GM12864 (cell line): ENCODE data around the gene CLMN.

Experiments
- DNase-seq: peaks from one replicate; pipeline ENCODE4 v3.0.0-alpha.2; 2011; ENCODE audit warnings: low read depth
- H3K4me3 ChIP-seq: 2 replicates; pipeline ENCODE4 v1.5.1; 2011; ENCODE audit warnings: mild to moderate bottlenecking, low read depth, low read length, control low read depth
- TF ChIP-seq, protein P1 (sequence below): IDR thresholded peaks from 2 replicates; pipeline ENCODE4 v1.5.1; 2011; ENCODE audit warnings: low read depth, mild to moderate bottlenecking, moderate library complexity, low read length, control low read depth, inconsistent platforms; ENCODE audit errors: missing control alignments

CLMN gene

DNA sequence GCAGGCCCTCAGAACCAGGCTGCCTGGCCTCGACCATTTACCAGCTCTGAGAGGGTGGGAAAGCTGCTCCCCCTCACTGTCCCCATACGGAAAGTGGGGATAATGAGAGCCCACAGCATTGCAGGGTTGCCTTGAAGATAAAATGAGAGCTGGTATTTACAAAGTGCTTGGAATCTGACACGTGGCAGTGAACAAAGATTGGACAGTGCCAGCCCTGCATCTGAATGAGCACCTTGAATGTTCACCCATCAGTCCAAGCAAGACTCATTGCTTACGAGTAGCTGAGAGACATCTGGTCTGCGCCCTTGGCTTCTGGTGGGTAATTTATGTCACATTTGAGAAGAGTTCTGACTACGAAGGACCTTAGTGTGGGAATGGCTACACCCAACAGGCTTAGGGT, 67.5 kb downstream of the CLMN start:
- TF ChIP-seq, protein P1, sequence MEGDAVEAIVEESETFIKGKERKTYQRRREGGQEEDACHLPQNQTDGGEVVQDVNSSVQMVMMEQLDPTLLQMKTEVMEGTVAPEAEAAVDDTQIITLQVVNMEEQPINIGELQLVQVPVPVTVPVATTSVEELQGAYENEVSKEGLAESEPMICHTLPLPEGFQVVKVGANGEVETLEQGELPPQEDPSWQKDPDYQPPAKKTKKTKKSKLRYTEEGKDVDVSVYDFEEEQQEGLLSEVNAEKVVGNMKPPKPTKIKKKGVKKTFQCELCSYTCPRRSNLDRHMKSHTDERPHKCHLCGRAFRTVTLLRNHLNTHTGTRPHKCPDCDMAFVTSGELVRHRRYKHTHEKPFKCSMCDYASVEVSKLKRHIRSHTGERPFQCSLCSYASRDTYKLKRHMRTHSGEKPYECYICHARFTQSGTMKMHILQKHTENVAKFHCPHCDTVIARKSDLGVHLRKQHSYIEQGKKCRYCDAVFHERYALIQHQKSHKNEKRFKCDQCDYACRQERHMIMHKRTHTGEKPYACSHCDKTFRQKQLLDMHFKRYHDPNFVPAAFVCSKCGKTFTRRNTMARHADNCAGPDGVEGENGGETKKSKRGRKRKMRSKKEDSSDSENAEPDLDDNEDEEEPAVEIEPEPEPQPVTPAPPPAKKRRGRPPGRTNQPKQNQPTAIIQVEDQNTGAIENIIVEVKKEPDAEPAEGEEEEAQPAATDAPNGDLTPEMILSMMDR, result no peak
- no peak for DNase-seq
- H3K4me3 ChIP-seq, result no peak overlapping the region

DNA sequence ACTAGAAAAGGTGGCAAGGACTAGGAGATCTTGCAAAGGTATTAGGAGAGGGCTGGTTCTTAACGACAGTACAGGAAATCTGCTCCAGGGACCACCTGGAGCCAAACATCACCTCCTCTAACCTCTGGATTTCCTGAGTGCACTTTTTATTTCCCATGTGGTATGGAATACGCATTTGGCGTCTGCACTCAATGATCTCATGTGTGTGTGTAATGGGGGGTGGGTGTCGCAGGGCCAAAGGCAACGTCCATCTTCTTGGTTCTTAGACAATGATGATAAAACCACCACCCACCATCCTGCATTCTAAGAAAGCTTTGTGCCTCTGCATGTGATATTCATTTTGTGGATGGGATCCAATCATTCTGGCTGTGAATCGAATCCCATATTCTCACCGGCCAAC, 68.8 kb downstream of the CLMN start:
- H3K4me3 ChIP-seq, result no peak overlapping the region
- DNase-seq, result no peak
- TF ChIP-seq, protein P1, result no peak

DNA sequence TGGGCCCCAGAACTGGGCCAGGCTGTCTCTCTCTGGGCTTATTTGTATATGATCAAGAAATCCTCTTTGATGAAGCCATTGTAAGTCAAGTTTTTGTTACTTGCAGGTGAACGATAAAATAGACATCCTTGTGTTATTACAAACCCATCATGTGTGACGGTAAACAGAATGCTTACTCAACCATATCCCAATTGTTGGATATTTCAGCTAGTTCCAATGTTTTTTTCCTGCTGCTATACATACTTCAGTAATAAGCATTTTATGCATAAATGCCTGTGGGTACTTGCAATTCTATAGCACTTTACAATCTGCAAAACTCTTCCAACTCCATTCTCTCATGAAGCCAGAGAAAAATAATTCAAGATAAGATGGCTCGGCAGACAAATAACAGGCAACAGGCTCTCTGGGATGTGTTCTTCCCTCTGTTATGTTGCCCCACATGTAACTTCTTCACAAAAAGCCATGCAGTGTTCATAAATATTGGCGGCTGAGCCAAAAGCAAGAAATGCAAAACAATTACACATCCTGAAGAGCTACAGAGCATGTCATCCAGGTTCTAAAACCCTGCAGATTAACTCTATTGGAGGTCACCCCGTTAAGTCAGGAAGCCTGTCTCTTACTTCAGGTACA, 69.5 kb downstream of the CLMN start:
- no peak for DNase-seq
- TF ChIP-seq, protein P1, result no peak
- H3K4me3 ChIP-seq, result no peak overlapping the region

DNA sequence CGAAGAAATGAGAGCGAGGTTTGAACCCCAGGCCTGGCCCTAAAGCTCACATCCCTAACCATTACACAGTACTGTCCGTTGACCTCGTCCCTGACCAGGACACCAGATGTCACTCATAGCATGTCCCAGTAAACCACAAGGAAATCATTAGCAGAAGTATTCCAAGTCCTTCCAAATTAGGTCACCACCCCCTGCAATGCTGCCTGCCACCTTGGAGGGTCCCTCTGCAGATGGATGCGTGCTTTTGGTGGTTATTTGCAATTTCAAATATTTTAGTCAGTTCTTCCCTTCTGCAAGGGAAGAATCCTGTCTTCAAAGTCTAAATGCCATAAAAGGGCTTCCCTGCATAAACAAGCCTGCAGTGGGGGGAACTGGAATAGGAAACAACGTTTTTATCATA, 71.3 kb downstream of the CLMN start:
- no peak overlapping the region for H3K4me3 ChIP-seq
- no peak for DNase-seq
- TF ChIP-seq, protein P1, result no peak

DNA sequence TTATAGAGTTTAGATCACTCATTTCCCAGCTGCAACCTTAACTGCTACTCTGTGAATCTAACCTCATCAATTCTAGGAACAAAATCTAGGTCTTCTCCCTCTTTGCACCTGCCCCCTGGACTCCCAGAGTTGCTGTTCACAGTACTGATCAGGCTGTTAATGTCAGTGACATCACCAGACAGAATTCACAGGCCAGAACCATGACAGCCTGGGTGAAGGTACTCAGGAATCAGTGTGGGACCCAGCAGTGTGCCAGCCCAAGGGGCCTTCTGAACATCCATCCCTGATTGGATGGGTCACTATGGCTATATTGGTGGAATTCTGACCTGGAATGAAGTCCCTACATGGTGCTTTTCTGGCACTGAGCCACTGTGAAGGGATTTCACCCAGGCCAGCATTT, 72.8 kb downstream of the CLMN start:
- H3K4me3 ChIP-seq, result no peak overlapping the region
- TF ChIP-seq, protein P1, result no peak
- DNase-seq, result no peak

DNA sequence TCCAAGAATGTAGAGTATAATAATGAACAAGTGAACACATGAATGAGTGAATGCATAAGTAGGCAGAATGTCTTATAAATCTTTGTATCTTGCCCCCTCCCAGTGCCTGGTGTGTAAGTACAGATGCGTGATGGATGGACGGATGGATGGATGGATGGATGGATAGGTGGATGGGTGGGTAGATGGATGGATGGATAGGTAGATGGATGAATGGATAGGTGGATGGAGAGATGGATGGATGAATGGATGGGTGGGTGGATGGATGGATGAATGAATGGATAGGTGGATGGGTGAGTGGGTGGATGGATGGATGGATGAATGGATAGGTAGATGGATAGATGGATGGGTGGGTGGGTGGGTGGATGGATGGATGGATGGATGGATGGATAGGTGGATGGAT, 74.4 kb downstream of the CLMN start:
- no peak overlapping the region for H3K4me3 ChIP-seq
- TF ChIP-seq, protein P1, result no peak
- DNase-seq, result no peak

DNA sequence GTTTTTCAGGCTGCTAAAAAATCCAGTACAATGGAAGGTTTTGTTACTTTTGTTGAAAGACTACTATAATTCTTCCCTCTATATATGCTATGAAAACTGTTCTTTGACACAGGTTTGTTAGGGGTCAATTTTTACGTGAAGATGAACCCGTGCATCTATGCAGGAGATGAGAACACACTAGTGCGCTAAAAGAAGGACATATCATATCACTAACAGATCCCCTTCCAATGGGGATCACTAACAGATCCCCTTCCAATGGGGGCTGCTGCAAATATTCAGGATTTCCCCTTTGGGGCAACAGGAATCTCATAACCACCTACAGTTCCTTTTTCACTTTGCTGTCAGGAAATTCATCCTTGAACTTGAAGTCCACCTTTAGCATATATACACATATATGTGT, 75.1 kb downstream of the CLMN start:
- DNase-seq, result no peak
- TF ChIP-seq, protein P1, result no peak
- H3K4me3 ChIP-seq, result no peak overlapping the region
